H9 (cell line): ENCODE data around the gene DPP6. TPM values are rescaled to one million over a fixed set of nuclear protein-coding genes. Genes with fewer than 3 reads are reported as not detected.
"Not testable (repeated sequence)": the region's sequence is repeated elsewhere in the genome, so short reads cannot be mapped to it uniquely, and the experiment has no call there.

Experiments
- DNase-seq: peaks from one replicate; pipeline ENCODE4 v3.0.0-alpha.2; 2017
- H2AFZ ChIP-seq: one replicate; pipeline ENCODE4 v1.6.1; 2013; ENCODE audit warnings: mild to moderate bottlenecking, low read length, control low read depth, moderate library complexity
- H2AK5ac ChIP-seq: 2 replicates; pipeline ENCODE4 v1.6.1; 2013; ENCODE audit warnings: low read length, control low read depth, mixed read lengths; ENCODE audit not compliant: insufficient read length
- H2BK120ac ChIP-seq: one replicate; pipeline ENCODE4 v1.6.1; 2013; ENCODE audit warnings: low read depth, mild to moderate bottlenecking, low read length, control low read depth, inconsistent platforms; ENCODE audit not compliant: poor library complexity, severe bottlenecking
- H2BK12ac ChIP-seq: 2 replicates; pipeline ENCODE4 v1.6.1; 2013; ENCODE audit warnings: low read length, control low read depth, mixed read lengths, low read depth; ENCODE audit not compliant: insufficient read length
- H2BK15ac ChIP-seq: 2 replicates; pipeline ENCODE4 v1.6.1; 2013; ENCODE audit warnings: low read depth, low read length, control low read depth
- H2BK20ac ChIP-seq: one replicate; pipeline ENCODE4 v1.6.1; 2013; ENCODE audit warnings: low read depth, mild to moderate bottlenecking, low read length, control low read depth, inconsistent platforms; ENCODE audit not compliant: poor library complexity, severe bottlenecking
- H2BK5ac ChIP-seq: 2 replicates; pipeline ENCODE4 v1.6.1; 2013; ENCODE audit warnings: low read length, control low read depth, mixed read lengths; ENCODE audit not compliant: insufficient read length
- H3K14ac ChIP-seq: 2 replicates; pipeline ENCODE4 v1.6.1; 2013; ENCODE audit warnings: low read length, control low read depth; ENCODE audit not compliant: insufficient read depth
- H3K18ac ChIP-seq: 2 replicates; pipeline ENCODE4 v1.6.1; 2013; ENCODE audit warnings: low read depth, mild to moderate bottlenecking, mixed read lengths, low read length, control low read depth; ENCODE audit not compliant: insufficient read length
- H3K23ac ChIP-seq: 2 replicates; pipeline ENCODE4 v1.6.1; 2013; ENCODE audit warnings: low read length, control low read depth, mixed read lengths, low read depth; ENCODE audit not compliant: insufficient read length
- H3K23me2 ChIP-seq: 2 replicates; pipeline ENCODE4 v1.6.1; 2013; ENCODE audit warnings: low read depth, mild to moderate bottlenecking, mixed read lengths, low read length, control low read depth; ENCODE audit not compliant: insufficient read length, poor library complexity, severe bottlenecking
- H3K27ac ChIP-seq: 2 replicates; pipeline ENCODE4 v1.5.1; 2013; ENCODE audit warnings: low read length, control low read depth, mixed read lengths, low read depth; ENCODE audit not compliant: insufficient read length
- H3K27me3 ChIP-seq: 2 replicates; pipeline ENCODE4 v1.6.1; 2013; ENCODE audit warnings: low read length, control low read depth, inconsistent platforms; ENCODE audit not compliant: insufficient read depth
- H3K4ac ChIP-seq: 2 replicates; pipeline ENCODE4 v1.6.1; 2013; ENCODE audit warnings: low read depth, mild to moderate bottlenecking, control low read depth, inconsistent platforms, low read length, moderate library complexity
- H3K4me1 ChIP-seq: 2 replicates; pipeline ENCODE4 v1.6.1; 2013; ENCODE audit warnings: low read length, control low read depth, inconsistent platforms; ENCODE audit not compliant: insufficient read depth
- H3K4me2 ChIP-seq: 2 replicates; pipeline ENCODE4 v1.6.1; 2013; ENCODE audit warnings: low read length, control low read depth, mixed read lengths; ENCODE audit not compliant: insufficient read length, insufficient read depth
- H3K56ac ChIP-seq: 2 replicates; pipeline ENCODE4 v1.6.1; 2013; ENCODE audit warnings: low read depth, mild to moderate bottlenecking, mixed read lengths, low read length, control low read depth; ENCODE audit not compliant: insufficient read length
- H3K79me1 ChIP-seq: 2 replicates; pipeline ENCODE4 v1.6.1; 2013; ENCODE audit warnings: low read depth, mild to moderate bottlenecking, moderate library complexity, low read length, control low read depth, inconsistent platforms; ENCODE audit not compliant: insufficient read depth, poor library complexity, severe bottlenecking
- H3K79me2 ChIP-seq: 2 replicates; pipeline ENCODE4 v1.6.1; 2013; ENCODE audit warnings: low read length, control low read depth, inconsistent platforms; ENCODE audit not compliant: insufficient read depth
- H3K9ac ChIP-seq: 2 replicates; pipeline ENCODE4 v1.6.1; 2013; ENCODE audit warnings: low read length, control low read depth, mixed read lengths; ENCODE audit not compliant: insufficient read length; ENCODE audit errors: extremely low read depth
- H3K9me3 ChIP-seq: one replicate; pipeline ENCODE4 v1.6.1; 2013; ENCODE audit warnings: low read depth, low read length, inconsistent platforms; ENCODE audit not compliant: control insufficient read depth
- H3T11ph ChIP-seq: one replicate; pipeline ENCODE4 v1.6.1; 2013; ENCODE audit warnings: mild to moderate bottlenecking, low read length, control low read depth, inconsistent platforms
- H4K20me1 ChIP-seq: one replicate; pipeline ENCODE4 v1.6.1; 2013; ENCODE audit not compliant: control insufficient read depth, insufficient read length, insufficient read depth
- H4K5ac ChIP-seq: 2 replicates; pipeline ENCODE4 v1.6.1; 2013; ENCODE audit warnings: low read depth, mild to moderate bottlenecking, mixed read lengths, low read length, control low read depth; ENCODE audit not compliant: insufficient read length
- H4K8ac ChIP-seq: replicated peaks from 2 replicates; pipeline ENCODE4 v1.6.1; 2013; ENCODE audit warnings: low read length, control low read depth, mixed read lengths, low read depth; ENCODE audit not compliant: insufficient read length
- H4K91ac ChIP-seq: 2 replicates; pipeline ENCODE4 v1.6.1; 2013; ENCODE audit warnings: low read depth, mild to moderate bottlenecking, moderate library complexity, mixed read lengths, low read length, control low read depth; ENCODE audit not compliant: insufficient read length
- H3K27ac Mint-ChIP-seq, 3 experiments: 2 replicates in 2 of 3; 3 replicates in 1 of 3; pipeline ENCODE4 v1.8.0; 2020 to 2021; ENCODE audit warnings: mixed read lengths in 3 of 3, mild to moderate bottlenecking in 1 of 3, moderate library complexity in 1 of 3
- H3K27me3 Mint-ChIP-seq: 2 replicates; pipeline ENCODE4 v1.8.0; 2021; ENCODE audit warnings: low read depth, mild to moderate bottlenecking, moderate library complexity, mixed read lengths
- H3K36me3 Mint-ChIP-seq, 3 experiments: 2 replicates in 2 of 3; 3 replicates in 1 of 3; pipeline ENCODE4 v1.8.0; 2020 to 2021; ENCODE audit warnings: low read depth in 3 of 3, mixed read lengths in 3 of 3; ENCODE audit not compliant: insufficient read depth in 1 of 3
- H3K4me1 Mint-ChIP-seq, 2 experiments: 2 replicates each; pipeline ENCODE4 v1.8.0; 2020; ENCODE audit warnings: mixed read lengths in 2 of 2
- H3K4me3 Mint-ChIP-seq, 2 experiments: 2 replicates in 1 of 2; 3 replicates in 1 of 2; pipeline ENCODE4 v1.8.0; 2020 to 2021; ENCODE audit warnings: mild to moderate bottlenecking in 2 of 2, mixed read lengths in 2 of 2, moderate library complexity in 1 of 2
- H3K9me3 Mint-ChIP-seq, 2 experiments: 2 replicates in 1 of 2; 3 replicates in 1 of 2; pipeline ENCODE4 v1.8.0; 2020; ENCODE audit warnings: mild to moderate bottlenecking in 2 of 2, mixed read lengths in 2 of 2, moderate library complexity in 1 of 2
- CTCF ChIP-seq: fragments of 200-600 bp; sonication (generic); conservative IDR thresholded peaks from 3 replicates; pipeline ENCODE4 v1.8.0; 2021; ENCODE audit warnings: antibody characterized with exemption, mild to moderate bottlenecking
- WGBS: extraction: QIAGEN DNeasy Blood & Tissue Kit; methylation state at CpG from one replicate; pipeline ENCODE4 v1.1.7; 2013; ENCODE audit warnings: missing lambda C conversion rate, low lambda C conversion rate, mixed read lengths; ENCODE audit not compliant: insufficient read length; ENCODE audit errors: extremely low coverage; 5-methylcytosine and 5-hydroxymethylcytosine counted together
- total RNA-seq: library from RNA; stranded (reverse); gene quantifications from 2 replicates; pipeline ENCODE4 v1.2.1, GENCODE V29; 2021

DPP6 gene
- total RNA-seq, 1 experiment from 2014 or later, result 4.5 TPM

- H4K91ac ChIP-seq, DNase-seq, H3T11ph ChIP-seq, H3K9me3 Mint-ChIP-seq, H4K8ac ChIP-seq, H3K27ac ChIP-seq, H2BK5ac ChIP-seq, H3K36me3 Mint-ChIP-seq, H2AFZ ChIP-seq, H3K14ac ChIP-seq, H3K23ac ChIP-seq, H2AK5ac ChIP-seq, H3K79me1 ChIP-seq, H3K56ac ChIP-seq, H2BK20ac ChIP-seq, H3K27me3 Mint-ChIP-seq, H3K4me1 ChIP-seq, H3K18ac ChIP-seq, H2BK120ac ChIP-seq, H4K5ac ChIP-seq, H3K4ac ChIP-seq, H3K27me3 ChIP-seq, H3K4me3 Mint-ChIP-seq, H3K79me2 ChIP-seq, H4K20me1 ChIP-seq, H2BK12ac ChIP-seq, H3K9me3 ChIP-seq, H2BK15ac ChIP-seq, H3K9ac ChIP-seq, H3K23me2 ChIP-seq, H3K4me2 ChIP-seq: not testable (repeated sequence)
- TF ChIP-seq CTCF, result peak; percentile 43; the same call in 2 of the 3 replicates
- no CpG with 5 or more reads among the region's 12 CpGs for WGBS
- Mint-ChIP-seq H3K27ac (peak overlapping the region; percentile 11 to 87 (median 80); a peak in 4 of 7 replicates), H3K4me1 (peaks cover 17 to 18% of the 10 kb centered on the region in 2 experiments)
Measured at GRCh38 chr7:154117411-154118390, 65.5 kb downstream of the DPP6 start.

- H2BK5ac ChIP-seq, H3K4me1 ChIP-seq, H3K4ac ChIP-seq, H3K79me2 ChIP-seq, H2BK20ac ChIP-seq, H3K56ac ChIP-seq, H4K8ac ChIP-seq, H4K91ac ChIP-seq, H2AFZ ChIP-seq, H3K27ac Mint-ChIP-seq, H3K9ac ChIP-seq, H2BK15ac ChIP-seq, H3K79me1 ChIP-seq, H3K23ac ChIP-seq, H2BK120ac ChIP-seq, H2BK12ac ChIP-seq, H3K4me2 ChIP-seq, H2AK5ac ChIP-seq, H4K5ac ChIP-seq, H3K9me3 Mint-ChIP-seq, H4K20me1 ChIP-seq, H3K4me3 Mint-ChIP-seq, H3T11ph ChIP-seq, H3K14ac ChIP-seq, H3K23me2 ChIP-seq, H3K27me3 ChIP-seq, H3K27me3 Mint-ChIP-seq, H3K36me3 Mint-ChIP-seq, DNase-seq, H3K18ac ChIP-seq, H3K9me3 ChIP-seq, H3K27ac ChIP-seq: not testable (repeated sequence)
- peaks cover 18 to 20% of the 10 kb centered on the region in 2 experiments for H3K4me1 Mint-ChIP-seq
- no CpG with 5 or more reads among the region's 5 CpGs for WGBS
Measured at GRCh38 chr7:154120825-154121224, 68.6 kb downstream of the DPP6 start.
